WTC11 (cell line): ENCODE data around the gene CAPN2.

ENCODE experiments used
- OVOL2 ChIP-seq: fragments of 250-450 bp; sonication (Bioruptor Pico); IDR thresholded peaks from 2 replicates; pipeline ENCODE4 v1.9.0; 2021; ENCODE audit warnings: mild to moderate bottlenecking, borderline replicate concordance
- ZNF416 ChIP-seq: fragments of 250-450 bp; sonication (Bioruptor Pico); IDR thresholded peaks from 2 replicates; pipeline ENCODE4 v1.9.0; 2021; ENCODE audit warnings: mild to moderate bottlenecking, inconsistent platforms
- TF ChIP-seq, protein P1 (sequence below): fragments of 200-600 bp; IDR thresholded peaks from 2 replicates; pipeline ENCODE4 v1.8.0; 2022; ENCODE audit warnings: antibody characterized with exemption
- TF ChIP-seq, protein P2 (sequence below): sonication (generic); formaldehyde crosslinking; IDR thresholded peaks from 2 replicates; pipeline ENCODE4 v1.8.0; 2022; ENCODE audit warnings: mild to moderate bottlenecking, missing genetic modification reagents
- TF ChIP-seq, protein P3 (sequence below): sonication (generic); formaldehyde crosslinking; IDR thresholded peaks from 2 replicates; pipeline ENCODE4 v1.8.1; 2023; ENCODE audit warnings: mild to moderate bottlenecking, missing genetic modification reagents

GRCh38 chr1:223724376-223724775 is 12.0 kb downstream of the CAPN2 start:
- TF ChIP-seq, protein P1, sequence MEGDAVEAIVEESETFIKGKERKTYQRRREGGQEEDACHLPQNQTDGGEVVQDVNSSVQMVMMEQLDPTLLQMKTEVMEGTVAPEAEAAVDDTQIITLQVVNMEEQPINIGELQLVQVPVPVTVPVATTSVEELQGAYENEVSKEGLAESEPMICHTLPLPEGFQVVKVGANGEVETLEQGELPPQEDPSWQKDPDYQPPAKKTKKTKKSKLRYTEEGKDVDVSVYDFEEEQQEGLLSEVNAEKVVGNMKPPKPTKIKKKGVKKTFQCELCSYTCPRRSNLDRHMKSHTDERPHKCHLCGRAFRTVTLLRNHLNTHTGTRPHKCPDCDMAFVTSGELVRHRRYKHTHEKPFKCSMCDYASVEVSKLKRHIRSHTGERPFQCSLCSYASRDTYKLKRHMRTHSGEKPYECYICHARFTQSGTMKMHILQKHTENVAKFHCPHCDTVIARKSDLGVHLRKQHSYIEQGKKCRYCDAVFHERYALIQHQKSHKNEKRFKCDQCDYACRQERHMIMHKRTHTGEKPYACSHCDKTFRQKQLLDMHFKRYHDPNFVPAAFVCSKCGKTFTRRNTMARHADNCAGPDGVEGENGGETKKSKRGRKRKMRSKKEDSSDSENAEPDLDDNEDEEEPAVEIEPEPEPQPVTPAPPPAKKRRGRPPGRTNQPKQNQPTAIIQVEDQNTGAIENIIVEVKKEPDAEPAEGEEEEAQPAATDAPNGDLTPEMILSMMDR: no peak
- no peak for TF ChIP-seq ZNF416 (CRISPR knock-in tag)
- TF ChIP-seq, protein P2, sequence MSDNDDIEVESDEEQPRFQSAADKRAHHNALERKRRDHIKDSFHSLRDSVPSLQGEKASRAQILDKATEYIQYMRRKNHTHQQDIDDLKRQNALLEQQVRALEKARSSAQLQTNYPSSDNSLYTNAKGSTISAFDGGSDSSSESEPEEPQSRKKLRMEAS (CRISPR knock-in tag): no peak
- TF ChIP-seq, protein P3, sequence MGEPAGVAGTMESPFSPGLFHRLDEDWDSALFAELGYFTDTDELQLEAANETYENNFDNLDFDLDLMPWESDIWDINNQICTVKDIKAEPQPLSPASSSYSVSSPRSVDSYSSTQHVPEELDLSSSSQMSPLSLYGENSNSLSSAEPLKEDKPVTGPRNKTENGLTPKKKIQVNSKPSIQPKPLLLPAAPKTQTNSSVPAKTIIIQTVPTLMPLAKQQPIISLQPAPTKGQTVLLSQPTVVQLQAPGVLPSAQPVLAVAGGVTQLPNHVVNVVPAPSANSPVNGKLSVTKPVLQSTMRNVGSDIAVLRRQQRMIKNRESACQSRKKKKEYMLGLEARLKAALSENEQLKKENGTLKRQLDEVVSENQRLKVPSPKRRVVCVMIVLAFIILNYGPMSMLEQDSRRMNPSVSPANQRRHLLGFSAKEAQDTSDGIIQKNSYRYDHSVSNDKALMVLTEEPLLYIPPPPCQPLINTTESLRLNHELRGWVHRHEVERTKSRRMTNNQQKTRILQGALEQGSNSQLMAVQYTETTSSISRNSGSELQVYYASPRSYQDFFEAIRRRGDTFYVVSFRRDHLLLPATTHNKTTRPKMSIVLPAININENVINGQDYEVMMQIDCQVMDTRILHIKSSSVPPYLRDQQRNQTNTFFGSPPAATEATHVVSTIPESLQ (CRISPR knock-in tag): no peak
- no peak for TF ChIP-seq OVOL2
